ENCODE measurements around the gene TCF19.

DNA sequence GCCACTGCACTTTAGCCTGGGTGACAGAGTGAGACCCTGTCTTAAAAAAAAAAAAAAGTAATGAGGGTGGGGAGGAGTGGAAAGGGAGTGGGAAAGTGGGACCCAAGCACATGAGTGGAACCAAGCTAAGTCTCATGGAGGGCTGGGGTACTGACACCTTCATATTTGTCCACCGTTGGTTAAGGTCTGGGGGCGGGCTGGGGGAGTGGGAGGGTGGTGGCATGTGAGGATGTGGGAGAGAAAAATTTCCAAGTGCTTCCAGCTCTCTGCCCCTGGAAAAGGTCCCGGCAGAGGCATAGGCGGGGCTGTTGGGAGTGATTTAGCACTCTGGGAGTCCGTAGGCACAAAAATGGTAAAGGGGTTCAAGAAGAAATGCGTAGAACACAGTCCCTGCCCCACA lies 25.6 kb upstream of the TCF19 start:
- TF ChIP-seq, protein P1, sequence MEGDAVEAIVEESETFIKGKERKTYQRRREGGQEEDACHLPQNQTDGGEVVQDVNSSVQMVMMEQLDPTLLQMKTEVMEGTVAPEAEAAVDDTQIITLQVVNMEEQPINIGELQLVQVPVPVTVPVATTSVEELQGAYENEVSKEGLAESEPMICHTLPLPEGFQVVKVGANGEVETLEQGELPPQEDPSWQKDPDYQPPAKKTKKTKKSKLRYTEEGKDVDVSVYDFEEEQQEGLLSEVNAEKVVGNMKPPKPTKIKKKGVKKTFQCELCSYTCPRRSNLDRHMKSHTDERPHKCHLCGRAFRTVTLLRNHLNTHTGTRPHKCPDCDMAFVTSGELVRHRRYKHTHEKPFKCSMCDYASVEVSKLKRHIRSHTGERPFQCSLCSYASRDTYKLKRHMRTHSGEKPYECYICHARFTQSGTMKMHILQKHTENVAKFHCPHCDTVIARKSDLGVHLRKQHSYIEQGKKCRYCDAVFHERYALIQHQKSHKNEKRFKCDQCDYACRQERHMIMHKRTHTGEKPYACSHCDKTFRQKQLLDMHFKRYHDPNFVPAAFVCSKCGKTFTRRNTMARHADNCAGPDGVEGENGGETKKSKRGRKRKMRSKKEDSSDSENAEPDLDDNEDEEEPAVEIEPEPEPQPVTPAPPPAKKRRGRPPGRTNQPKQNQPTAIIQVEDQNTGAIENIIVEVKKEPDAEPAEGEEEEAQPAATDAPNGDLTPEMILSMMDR (IDR thresholded peaks at IDR 0.05): no peak
- TF ChIP-seq POLR2AphosphoS5 (IDR thresholded peaks at IDR 0.05) (no peak), POLR2A (IDR thresholded peaks at IDR 0.05; ENCODE audit: low read depth) (no peak)

All from esophagus muscularis mucosa (tissue), 3 donors.